Gastrocnemius medialis (tissue), 4 donors: ENCODE results near the gene ZFYVE21. TPM values are rescaled to one million over a fixed set of nuclear protein-coding genes. Genes with fewer than 3 reads are reported as not detected.

ENCODE experiments used
- ATAC-seq, 2 donors: fragments of 150-250 bp; one replicate each; pipeline ENCODE4 v1.9.1; 2016
- DNase-seq, 2 donors: peaks; one replicate each; pipeline ENCODE4 v3.0.0-alpha.2; 2019
- H3K27ac ChIP-seq, 4 donors: fragments of 200-600 bp; sonication (generic); 1 replicate in 1 of 4; 2 replicates in 3 of 4; pipeline ENCODE4 v1.5.1; 2016 to 2018; ENCODE audit warnings: mild to moderate bottlenecking in 2 of 4, moderate library complexity in 1 of 4
- H3K27me3 ChIP-seq, 3 donors: fragments of 200-600 bp; sonication (generic) in 2 of 3; 1 replicate in 1 of 3; 2 replicates in 2 of 3; pipeline versions ENCODE4 v1.5.1 to v1.6.0; 2016 to 2019; ENCODE audit warnings: mild to moderate bottlenecking in 1 of 3, moderate library complexity in 1 of 3
- H3K36me3 ChIP-seq, 2 donors: fragments of 200-600 bp; sonication (generic) in 1 of 2; one replicate each; pipeline ENCODE4 v1.5.1; 2017 to 2018
- H3K4me1 ChIP-seq, 2 donors: fragments of 200-600 bp; sonication (generic) in 1 of 2; one replicate each; pipeline ENCODE4 v1.5.1; 2016 to 2017; ENCODE audit warnings: mild to moderate bottlenecking in 2 of 2
- H3K4me3 ChIP-seq, 4 donors: fragments of 200-600 bp; sonication (generic) in 3 of 4; 1 replicate in 1 of 4; 2 replicates in 3 of 4; pipeline ENCODE4 v1.5.1; 2016 to 2019; ENCODE audit warnings: mild to moderate bottlenecking in 2 of 4
- H3K9me3 ChIP-seq, 3 donors: fragments of 200-600 bp; sonication (generic) in 2 of 3; 1 replicate in 1 of 3; 2 replicates in 2 of 3; pipeline ENCODE4 v1.5.1; 2016 to 2019
- CTCF ChIP-seq, 5 experiments: fragments of 450-650 bp in 3 of 5; fragments of 200-600 bp in 2 of 5; sonication (generic) in 2 of 5; IDR thresholded peaks in 4 of 5; conservative IDR thresholded peaks in 1 of 5; 1 replicate in 4 of 5; 2 replicates in 1 of 5; pipeline ENCODE4 v1.5.1; 2016 to 2019; ENCODE audit warnings: antibody characterized with exemption in 5 of 5, mild to moderate bottlenecking in 3 of 5, moderate library complexity in 3 of 5
- POLR2A ChIP-seq, 2 donors: fragments of 450-650 bp; IDR thresholded peaks; one replicate each; pipeline ENCODE4 v1.6.1; 2017; ENCODE audit warnings: antibody characterized with exemption in 2 of 2, mild to moderate bottlenecking in 2 of 2, moderate library complexity in 2 of 2
- in situ Hi-C, 4 donors: fragments of 200-750 bp; cut with MboI; loops; one replicate each; pipeline versions ENCODE4 v1.15.0 to v1.8.0; 2017; ENCODE audit warnings: low sequenced_read_pairs in 4 of 4
- intact Hi-C: fragments of 100-400 bp; cut with DNase I; formaldehyde crosslinking; loops from one replicate; pipeline ENCODE4 v1.15.1; 2023; ENCODE audit warnings: low total_unique reads
- total RNA-seq, 4 donors: library from RNA; depleted of rRNA; stranded (reverse); fragments of >200 nt; gene quantifications; one replicate each; pipeline versions ENCODE4 v1.1.0 to v1.2.3, GENCODE V29; 2016

The ZFYVE21 gene
- total RNA-seq, 4 donors from 2014 or later: 16.2 to 25.8 (median 20.2) TPM

- intact Hi-C loops: no loop called here
Observed at GRCh38 chr14:103693515-103693914, 22.1 kb upstream of the ZFYVE21 start.

GRCh38 chr14:103694572-103695026 is 21.0 kb upstream of the ZFYVE21 start:
- Histone ChIP-seq H3K4me1 (peaks cover 50 to 60% of the 10 kb centered on the region in 2 donors), H3K4me3 (no peak overlapping the region), H3K9me3 (no peaks in the 10 kb centered on the region), H3K27me3 (no peaks in the 10 kb centered on the region), H3K36me3 (peaks cover 0 to 28% of the 10 kb centered on the region in 2 donors), H3K27ac (peak overlapping the region in 1 of 4 donors; percentile 32)
- DNase-seq: no peak
- in situ Hi-C loops (no loop called here), intact Hi-C loops (no loop called here)
- TF ChIP-seq POLR2A (IDR thresholded peaks at IDR 0.05) (no peak), CTCF (IDR thresholded peaks at IDR 0.05 in 4 of 5, conservative IDR thresholded peaks at IDR 0.05 in 1 of 5) (no peak)
- no peak for ATAC-seq

More at GRCh38 chr14:103693515-103693914, 22.1 kb upstream of the ZFYVE21 start:
- TF ChIP-seq POLR2A (IDR thresholded peaks at IDR 0.05) (no peak), CTCF (IDR thresholded peaks at IDR 0.05 in 4 of 5, conservative IDR thresholded peaks at IDR 0.05 in 1 of 5) (no peak)
- H3K27ac ChIP-seq: peak overlapping the region in 3 of 4 donors; percentile 4 to 75 (median 56)
- H3K4me1 ChIP-seq: peaks cover 39 to 50% of the 10 kb centered on the region in 2 donors
- H3K27me3 ChIP-seq: no peaks in the 10 kb centered on the region
- H3K9me3 ChIP-seq: no peaks in the 10 kb centered on the region
- peaks cover 0 to 39% of the 10 kb centered on the region in 2 donors for H3K36me3 ChIP-seq
- H3K4me3 ChIP-seq: no peak overlapping the region
- DNase-seq (peak in 1 of 2 donors; percentile 71), ATAC-seq (peak; percentile 14 to 63)
- in situ Hi-C loops: no loop called here

- no peaks in the 10 kb centered on the region for H3K9me3 ChIP-seq
- peaks cover 0 to 26% of the 10 kb centered on the region in 2 donors for H3K36me3 ChIP-seq
- TF ChIP-seq CTCF (IDR thresholded peaks at IDR 0.05 in 4 of 5, conservative IDR thresholded peaks at IDR 0.05 in 1 of 5) (no peak), POLR2A (IDR thresholded peaks at IDR 0.05) (no peak)
- in situ Hi-C loops: no loop called here
- H3K4me1 ChIP-seq: peaks cover 59 to 68% of the 10 kb centered on the region in 2 donors
- no peak for ATAC-seq
- intact Hi-C loops: no loop called here
- no peak for DNase-seq
- H3K27me3 ChIP-seq: no peaks in the 10 kb centered on the region
- H3K27ac ChIP-seq: peak overlapping the region in 2 of 4 donors; percentile 38 to 84
- H3K4me3 ChIP-seq: no peak overlapping the region
Observed at GRCh38 chr14:103695296-103696069, 20.1 kb upstream of the ZFYVE21 start.

DNA sequence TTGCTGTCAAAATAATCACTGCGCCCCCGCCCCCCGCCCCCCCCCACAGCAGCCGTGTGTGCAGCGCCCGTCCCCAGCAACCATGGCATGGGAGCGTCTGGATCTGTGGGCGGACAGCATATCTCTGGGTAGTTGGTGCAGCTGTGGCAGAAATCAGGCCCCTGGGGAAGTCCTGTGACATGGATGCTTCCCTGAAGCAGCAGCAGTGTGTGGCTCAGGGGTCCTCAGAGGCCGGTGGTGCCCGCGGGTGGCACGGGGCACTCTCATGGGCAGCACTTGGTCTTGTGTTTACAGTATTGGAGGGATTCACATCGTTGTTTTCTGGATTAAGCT is 19.6 kb upstream of the ZFYVE21 start:
- in situ Hi-C loops: no loop called here
- Histone ChIP-seq H3K36me3 (peaks cover 0 to 26% of the 10 kb centered on the region in 2 donors), H3K27ac (peak overlapping the region; percentile 16 to 84 (median 40)), H3K9me3 (no peaks in the 10 kb centered on the region), H3K27me3 (no peaks in the 10 kb centered on the region), H3K4me1 (peaks cover 64 to 74% of the 10 kb centered on the region in 2 donors), H3K4me3 (no peak overlapping the region)
- TF ChIP-seq CTCF (IDR thresholded peaks at IDR 0.05 in 4 of 5, conservative IDR thresholded peaks at IDR 0.05 in 1 of 5): no peak
- no peak for TF ChIP-seq POLR2A (IDR thresholded peaks at IDR 0.05)
- DNase-seq: no peak
- intact Hi-C loops: no loop called here
- ATAC-seq: no peak
